ENCODE data around the gene ZNF12.

DNA sequence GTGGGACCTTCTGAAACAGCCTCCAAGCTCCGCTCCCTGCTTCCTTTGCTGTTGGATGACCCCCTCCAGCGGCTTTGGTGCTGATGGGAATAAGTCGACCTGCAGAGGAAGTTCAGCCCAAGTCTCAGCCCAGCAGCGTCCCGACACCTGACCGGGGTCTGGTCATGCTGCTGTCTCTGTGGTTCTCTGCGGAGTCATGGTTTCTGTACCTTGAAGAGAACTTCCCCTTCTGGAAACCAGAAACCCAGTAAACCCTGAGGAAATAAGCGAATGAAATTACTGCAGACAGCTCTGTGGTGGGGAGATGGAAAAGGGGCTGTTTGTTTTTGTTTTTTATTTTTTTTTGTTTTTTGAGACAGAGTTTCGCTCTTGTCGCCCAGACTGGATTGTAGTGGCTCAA, 18.3 kb upstream of the ZNF12 start:
- TF ChIP-seq, protein P1, sequence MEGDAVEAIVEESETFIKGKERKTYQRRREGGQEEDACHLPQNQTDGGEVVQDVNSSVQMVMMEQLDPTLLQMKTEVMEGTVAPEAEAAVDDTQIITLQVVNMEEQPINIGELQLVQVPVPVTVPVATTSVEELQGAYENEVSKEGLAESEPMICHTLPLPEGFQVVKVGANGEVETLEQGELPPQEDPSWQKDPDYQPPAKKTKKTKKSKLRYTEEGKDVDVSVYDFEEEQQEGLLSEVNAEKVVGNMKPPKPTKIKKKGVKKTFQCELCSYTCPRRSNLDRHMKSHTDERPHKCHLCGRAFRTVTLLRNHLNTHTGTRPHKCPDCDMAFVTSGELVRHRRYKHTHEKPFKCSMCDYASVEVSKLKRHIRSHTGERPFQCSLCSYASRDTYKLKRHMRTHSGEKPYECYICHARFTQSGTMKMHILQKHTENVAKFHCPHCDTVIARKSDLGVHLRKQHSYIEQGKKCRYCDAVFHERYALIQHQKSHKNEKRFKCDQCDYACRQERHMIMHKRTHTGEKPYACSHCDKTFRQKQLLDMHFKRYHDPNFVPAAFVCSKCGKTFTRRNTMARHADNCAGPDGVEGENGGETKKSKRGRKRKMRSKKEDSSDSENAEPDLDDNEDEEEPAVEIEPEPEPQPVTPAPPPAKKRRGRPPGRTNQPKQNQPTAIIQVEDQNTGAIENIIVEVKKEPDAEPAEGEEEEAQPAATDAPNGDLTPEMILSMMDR (IDR thresholded peaks at IDR 0.05 in 4 of 5, conservative IDR thresholded peaks at IDR 0.05 in 1 of 5), result no peak
- TF ChIP-seq POLR2A (IDR thresholded peaks at IDR 0.05), result no peak
